H1 (cell line): ENCODE measurements around the gene FGF23. TPM values are rescaled to one million over a fixed set of nuclear protein-coding genes. Genes with fewer than 3 reads are reported as not detected.

Experiments used
- CTCF ChIA-PET: fragments of 300-600 bp; sonication (Branson Sonifier 250); formaldehyde crosslinking; loops from one replicate; lab custom pipeline; 2021; ENCODE audit not compliant: partially characterized antibody; lab: Charles Lee
- POLR2A ChIA-PET: fragments of 300-600 bp; sonication (Branson Sonifier 250); formaldehyde crosslinking; loops from one replicate; lab custom pipeline; 2021; ENCODE audit warnings: inconsistent platforms; ENCODE audit not compliant: partially characterized antibody; lab: Charles Lee
- DNase-seq, 2 experiments: peaks; one replicate each; pipeline versions ENCODE4 v3.0.0 to v3.0.0-alpha.2; 2010 to 2022; ENCODE audit warnings: low spot score in 2 of 2, low read depth in 1 of 2, mixed read lengths in 1 of 2
- FAIRE-seq: peaks from 2 replicates; lab custom pipeline; 2011; peaks lifted over from hg19 to GRCh38; lab: Jason Lieb, UNC
- H2AFZ ChIP-seq: 2 replicates; pipeline ENCODE4 v1.8.1; 2012; ENCODE audit warnings: low read length, inconsistent platforms
- H2AK5ac ChIP-seq: 2 replicates; pipeline ENCODE4 v1.6.1; 2013; ENCODE audit warnings: low read depth, low read length
- H2BK120ac ChIP-seq: replicated peaks from 2 replicates; pipeline ENCODE3; 2013; ENCODE audit warnings: low read depth, low read length, inconsistent platforms
- H2BK12ac ChIP-seq: 2 replicates; pipeline ENCODE4 v1.6.1; 2013; ENCODE audit warnings: low read depth, low read length
- H2BK15ac ChIP-seq: 2 replicates; pipeline ENCODE4 v1.6.1; 2013; ENCODE audit warnings: low read length
- H2BK20ac ChIP-seq: 2 replicates; pipeline ENCODE4 v1.6.1; 2013; ENCODE audit warnings: low read length
- H2BK5ac ChIP-seq: 2 replicates; pipeline ENCODE4 v1.6.1; 2013; ENCODE audit warnings: low read depth, low read length
- H3K14ac ChIP-seq: 2 replicates; pipeline ENCODE4 v1.6.1; 2013; ENCODE audit warnings: inconsistent platforms; ENCODE audit not compliant: insufficient read length
- H3K18ac ChIP-seq: 2 replicates; pipeline ENCODE4 v1.6.1; 2013; ENCODE audit warnings: low read length; ENCODE audit errors: extremely low read depth
- H3K23ac ChIP-seq: 2 replicates; pipeline ENCODE4 v1.6.1; 2013; ENCODE audit warnings: inconsistent platforms; ENCODE audit not compliant: insufficient read length
- H3K23me2 ChIP-seq: 2 replicates; pipeline ENCODE4 v1.6.1; 2013; ENCODE audit warnings: low read depth, low read length
- H3K27ac ChIP-seq: 2 replicates; pipeline ENCODE4 v1.6.1; 2011; ENCODE audit warnings: low read depth, low read length, inconsistent platforms
- H3K27me3 ChIP-seq, 4 experiments: replicated peaks in 1 of 4; 1 replicate in 1 of 4; 2 replicates in 3 of 4; pipeline versions ENCODE4 v1.6.1 to v1.8.1; 2011 to 2013; ENCODE audit warnings: low read length in 3 of 4, mild to moderate bottlenecking in 3 of 4, inconsistent platforms in 2 of 4, mixed read lengths in 2 of 4, moderate library complexity in 1 of 4; ENCODE audit not compliant: control insufficient read depth in 3 of 4, insufficient read depth in 3 of 4; ENCODE audit errors: extremely low read depth in 1 of 4
- H3K36me3 ChIP-seq, 4 experiments: 2 replicates each; pipeline versions ENCODE4 v1.6.1 to v1.8.1; 2011 to 2013; ENCODE audit warnings: mild to moderate bottlenecking in 4 of 4, low read length in 3 of 4, moderate library complexity in 2 of 4, control low read depth in 1 of 4, inconsistent platforms in 1 of 4; ENCODE audit not compliant: insufficient read depth in 4 of 4, control insufficient read depth in 2 of 4
- H3K4ac ChIP-seq: replicated peaks from 2 replicates; pipeline ENCODE3; 2013; ENCODE audit warnings: low read length, low read depth, mixed read lengths, inconsistent platforms; ENCODE audit not compliant: insufficient read length
- H3K4me1 ChIP-seq, 4 experiments: replicated peaks in 1 of 4; 1 replicate in 1 of 4; 2 replicates in 3 of 4; pipeline versions ENCODE4 v1.6.1 to v1.8.1; 2011 to 2013; ENCODE audit warnings: low read length in 3 of 4, inconsistent platforms in 2 of 4, mixed read lengths in 1 of 4; ENCODE audit not compliant: insufficient read depth in 4 of 4, control insufficient read depth in 3 of 4
- H3K4me2 ChIP-seq, 2 experiments: 2 replicates each; pipeline versions ENCODE4 v1.6.1 to v1.8.1; 2011 to 2013; ENCODE audit warnings: low read depth in 2 of 2, low read length in 2 of 2, control low read depth in 1 of 2, inconsistent platforms in 1 of 2, mild to moderate bottlenecking in 1 of 2; ENCODE audit not compliant: insufficient read depth in 1 of 2
- H3K4me3 ChIP-seq, 4 experiments: fragments of 200-600, 300-600 bp in 1 of 4; sonication (generic), shearing (Covaris generic), sonication (Bioruptor Twin) in 1 of 4; 2 replicates each; pipeline versions ENCODE4 v1.5.1 to v1.8.1; 2011 to 2016; ENCODE audit warnings: low read length in 4 of 4, low read depth in 3 of 4, control low read depth in 2 of 4, inconsistent platforms in 2 of 4, mild to moderate bottlenecking in 2 of 4, mixed read lengths in 1 of 4, moderate library complexity in 1 of 4; ENCODE audit not compliant: insufficient read depth in 2 of 4; ENCODE audit errors: extremely low read depth in 1 of 4
- H3K56ac ChIP-seq: replicated peaks from 2 replicates; pipeline ENCODE3; 2013; ENCODE audit warnings: low read depth, mild to moderate bottlenecking, mixed read lengths, low read length, inconsistent platforms; ENCODE audit not compliant: insufficient read length
- H3K79me1 ChIP-seq: 2 replicates; pipeline ENCODE4 v1.6.1; 2013; ENCODE audit warnings: low read depth, low read length, control low read depth
- H3K79me2 ChIP-seq, 2 experiments: 2 replicates each; pipeline versions ENCODE4 v1.6.1 to v1.8.1; 2012 to 2013; ENCODE audit warnings: low read length in 2 of 2, mild to moderate bottlenecking in 2 of 2, inconsistent platforms in 1 of 2; ENCODE audit not compliant: insufficient read depth in 2 of 2, control insufficient read depth in 1 of 2
- H3K9ac ChIP-seq, 4 experiments: replicated peaks in 1 of 4; 1 replicate in 1 of 4; 2 replicates in 3 of 4; pipeline versions ENCODE4 v1.6.1 to v1.8.1; 2011 to 2013; ENCODE audit warnings: low read depth in 3 of 4, low read length in 3 of 4, control low read depth in 2 of 4, mild to moderate bottlenecking in 2 of 4, moderate library complexity in 2 of 4, inconsistent platforms in 1 of 4; ENCODE audit errors: extremely low read depth in 1 of 4
- H3K9me3 ChIP-seq, 2 experiments: 2 replicates each; pipeline versions ENCODE4 v1.6.1 to v1.8.1; 2012 to 2013; ENCODE audit warnings: mild to moderate bottlenecking in 2 of 2, moderate library complexity in 2 of 2, control low read depth in 1 of 2, inconsistent platforms in 1 of 2, low read depth in 1 of 2, low read length in 1 of 2, mixed read lengths in 1 of 2; ENCODE audit not compliant: insufficient read depth in 2 of 2
- H4K20me1 ChIP-seq, 2 experiments: replicated peaks in 1 of 2; 2 replicates each; pipeline versions ENCODE3 to v1.8.1; 2011 to 2013; ENCODE audit warnings: inconsistent platforms in 2 of 2, low read length in 2 of 2, mild to moderate bottlenecking in 1 of 2; ENCODE audit not compliant: insufficient read depth in 2 of 2, control insufficient read depth in 1 of 2
- H4K5ac ChIP-seq: 2 replicates; pipeline ENCODE4 v1.6.1; 2013; ENCODE audit warnings: low read length, low read depth, mixed read lengths, inconsistent platforms; ENCODE audit not compliant: insufficient read length
- H4K8ac ChIP-seq: 2 replicates; pipeline ENCODE4 v1.8.0; 2013; ENCODE audit warnings: mild to moderate bottlenecking, moderate library complexity, low read length, inconsistent platforms; ENCODE audit not compliant: insufficient read depth; ENCODE audit errors: extremely low read depth
- H4K91ac ChIP-seq: replicated peaks from 2 replicates; pipeline ENCODE3; 2013; ENCODE audit warnings: low read length, mixed read lengths, inconsistent platforms; ENCODE audit not compliant: insufficient read length
- BACH1 ChIP-seq: IDR thresholded peaks from 2 replicates; pipeline ENCODE4 v1.6.1; 2012; ENCODE audit warnings: low read length, improper control_type of control experiment
- BCL11A ChIP-seq, 2 experiments: IDR thresholded peaks; one replicate each; pipeline ENCODE4 v1.6.1; 2011; ENCODE audit warnings: low read depth in 2 of 2, low read length in 2 of 2, mild to moderate bottlenecking in 2 of 2
- EP300 ChIP-seq, 2 experiments: IDR thresholded peaks; 1 replicate in 1 of 2; 2 replicates in 1 of 2; pipeline ENCODE4 v1.6.1; 2011 to 2012; ENCODE audit warnings: low read depth in 2 of 2, low read length in 2 of 2, mild to moderate bottlenecking in 2 of 2, borderline replicate concordance in 1 of 2, inconsistent platforms in 1 of 2, moderate library complexity in 1 of 2
- FOSL1 ChIP-seq: IDR thresholded peaks from 2 replicates; pipeline ENCODE4 v1.6.1; 2011; ENCODE audit warnings: mild to moderate bottlenecking, low read depth, low read length, moderate library complexity; ENCODE audit not compliant: insufficient read depth
- POU5F1 ChIP-seq: IDR thresholded peaks from 2 replicates; pipeline ENCODE4 v1.6.1; 2011; ENCODE audit warnings: low read depth, mild to moderate bottlenecking, low read length, moderate library complexity
- RFX5 ChIP-seq: IDR thresholded peaks from 2 replicates; pipeline ENCODE4 v1.6.1; 2011; ENCODE audit warnings: low read depth, low read length, improper control_type of control experiment, borderline replicate concordance
- SIN3A ChIP-seq, 2 experiments: IDR thresholded peaks in 1 of 2; conservative IDR thresholded peaks in 1 of 2; 2 replicates each; pipeline ENCODE4 v1.6.1; 2011 to 2012; ENCODE audit warnings: low read length in 2 of 2, improper control_type of control experiment in 1 of 2, low read depth in 1 of 2, mild to moderate bottlenecking in 1 of 2
- TCF12 ChIP-seq: IDR thresholded peaks from 2 replicates; pipeline ENCODE4 v1.6.1; 2011; ENCODE audit warnings: low read depth, mild to moderate bottlenecking, low read length
- WGBS, 2 experiments: shearing (Covaris generic) in 1 of 2; methylation state at CpG; one replicate each; pipeline versions ENCODE4 v1.1.6 to v1.1.7; 2013 to 2015; ENCODE audit warnings: low lambda C conversion rate in 2 of 2, mixed read lengths in 2 of 2, inconsistent platforms in 1 of 2, low coverage in 1 of 2, missing lambda C conversion rate in 1 of 2; ENCODE audit not compliant: insufficient replicate concordance in 2 of 2, insufficient coverage in 1 of 2, insufficient read length in 1 of 2; ENCODE audit errors: extremely low coverage in 1 of 2, missing lambda C conversion rate in 1 of 2; 5-methylcytosine and 5-hydroxymethylcytosine counted together
- polyA plus RNA-seq, 7 experiments: library from polyadenylated mRNA; depleted of rRNA in 3 of 7; stranded (reverse) in 5 of 7; unstranded in 2 of 7; fragments of >200 nt in 5 of 7; fragments of 200-250 nt in 2 of 7; gene quantifications; 1 replicate in 5 of 7; 2 replicates in 1 of 7; 4 replicates in 1 of 7; pipeline versions ENCODE4 v1.2.1 to v1.2.3, GENCODE V29; 2011 to 2013; ENCODE audit warnings: missing spikeins in 2 of 7, mixed read lengths in 2 of 7
- total RNA-seq: library from RNA; stranded (reverse); fragmentation: NEBNext Ultra II Directional; extraction: Animal tissue kit (Norgen Biotek cat#: 25700); gene quantifications from 2 replicates; pipeline ENCODE4 v1.2.1, GENCODE V29; 2021
- TF ChIP-seq, protein P1 (sequence below), 3 experiments: IDR thresholded peaks; 1 replicate in 2 of 3; 2 replicates in 1 of 3; pipeline versions ENCODE4 v1.5.1 to v1.6.1; 2011; ENCODE audit warnings: low read length in 3 of 3, mild to moderate bottlenecking in 3 of 3, inconsistent platforms in 2 of 3, low read depth in 1 of 3, moderate library complexity in 1 of 3; ENCODE audit not compliant: insufficient read depth in 1 of 3; ENCODE audit errors: control extremely low read depth in 1 of 3
- TF ChIP-seq, protein P2 (sequence below): IDR thresholded peaks from 2 replicates; pipeline ENCODE4 v1.6.1; 2012; ENCODE audit warnings: inconsistent platforms

FGF23 gene
- total and polyA plus RNA-seq, 2 of the 8 experiments (the other 6 are each of a cell fraction or from before 2014, with no cell fraction given): 0.35 to 0.67 TPM

- H3K27me3 ChIP-seq: no peaks in the 10 kb centered on the region
- H3K4me2 ChIP-seq: no peak overlapping the region
- no peaks in the 10 kb centered on the region for H3K36me3 ChIP-seq
- H2BK15ac ChIP-seq: no peak overlapping the region
- H4K5ac ChIP-seq: no peak overlapping the region
- H3K23me2 ChIP-seq: no peaks in the 10 kb centered on the region
- H3K14ac ChIP-seq: no peak overlapping the region
- no peak overlapping the region for H3K4ac ChIP-seq
- H2BK120ac ChIP-seq: no peak overlapping the region
- H3K79me1 ChIP-seq: no peaks in the 10 kb centered on the region
- H3K9me3 ChIP-seq: no peaks in the 10 kb centered on the region
- H3K4me1 ChIP-seq: no peaks in the 10 kb centered on the region
- DNase-seq (no peak), FAIRE-seq (no peak)
- WGBS, 2 experiments: 82% methylated on average over 4 of the region's 4 CpGs; no CpG with 5 or more reads in 1 of the 2 experiments
- no peak overlapping the region for H3K18ac ChIP-seq
- H2BK5ac ChIP-seq: no peak overlapping the region
- no peaks in the 10 kb centered on the region for H3K79me2 ChIP-seq
- H3K9ac ChIP-seq: no peak overlapping the region; a peak in 1 of 7 replicates
- no peak overlapping the region for H3K23ac ChIP-seq
- H3K56ac ChIP-seq: no peak overlapping the region
- H2BK20ac ChIP-seq: no peak overlapping the region
- ChIA-PET POLR2A (interaction anchor here (0.8 to 1.7 kb wide), 2 partner anchors 10 to 11 kb away, joined by 3 read pairs; partner anchors contain the start of gene FGF23), CTCF (interaction anchor here (0.7 to 2.9 kb wide), 3 partner anchors 10 to 51 kb away, joined by 3 to 14 read pairs (median 4); partner anchors contain the start of gene FGF23)
- no peak overlapping the region for H3K4me3 ChIP-seq
- H4K91ac ChIP-seq: no peak overlapping the region
- H4K20me1 ChIP-seq: no peaks in the 10 kb centered on the region
- H3K27ac ChIP-seq: no peak overlapping the region
- H4K8ac ChIP-seq: no peak overlapping the region
- no peak overlapping the region for H2BK12ac ChIP-seq
- H2AK5ac ChIP-seq: no peak overlapping the region
- H2AFZ ChIP-seq: no peak overlapping the region
- no peak for TF ChIP-seq EP300 (IDR thresholded peaks at IDR 0.05; ENCODE audit: borderline replicate concordance in 1 of 2, low read depth in 2 of 2, low read length in 2 of 2)
- TF ChIP-seq, protein P1, sequence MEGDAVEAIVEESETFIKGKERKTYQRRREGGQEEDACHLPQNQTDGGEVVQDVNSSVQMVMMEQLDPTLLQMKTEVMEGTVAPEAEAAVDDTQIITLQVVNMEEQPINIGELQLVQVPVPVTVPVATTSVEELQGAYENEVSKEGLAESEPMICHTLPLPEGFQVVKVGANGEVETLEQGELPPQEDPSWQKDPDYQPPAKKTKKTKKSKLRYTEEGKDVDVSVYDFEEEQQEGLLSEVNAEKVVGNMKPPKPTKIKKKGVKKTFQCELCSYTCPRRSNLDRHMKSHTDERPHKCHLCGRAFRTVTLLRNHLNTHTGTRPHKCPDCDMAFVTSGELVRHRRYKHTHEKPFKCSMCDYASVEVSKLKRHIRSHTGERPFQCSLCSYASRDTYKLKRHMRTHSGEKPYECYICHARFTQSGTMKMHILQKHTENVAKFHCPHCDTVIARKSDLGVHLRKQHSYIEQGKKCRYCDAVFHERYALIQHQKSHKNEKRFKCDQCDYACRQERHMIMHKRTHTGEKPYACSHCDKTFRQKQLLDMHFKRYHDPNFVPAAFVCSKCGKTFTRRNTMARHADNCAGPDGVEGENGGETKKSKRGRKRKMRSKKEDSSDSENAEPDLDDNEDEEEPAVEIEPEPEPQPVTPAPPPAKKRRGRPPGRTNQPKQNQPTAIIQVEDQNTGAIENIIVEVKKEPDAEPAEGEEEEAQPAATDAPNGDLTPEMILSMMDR (IDR thresholded peaks at IDR 0.05; ENCODE audit: control extremely low read depth in 1 of 3, insufficient read depth in 1 of 3, low read depth in 1 of 3, low read length in 3 of 3): no peak
- no peak for TF ChIP-seq BCL11A (IDR thresholded peaks at IDR 0.05; ENCODE audit: low read depth in 2 of 2, low read length in 2 of 2)
- TF ChIP-seq SIN3A (conservative IDR thresholded peaks at IDR 0.05 in 1 of 2, IDR thresholded peaks at IDR 0.05 in 1 of 2; ENCODE audit: low read depth in 1 of 2, low read length in 2 of 2): no peak
- no peak for TF ChIP-seq POU5F1
- TF ChIP-seq, protein P2, sequence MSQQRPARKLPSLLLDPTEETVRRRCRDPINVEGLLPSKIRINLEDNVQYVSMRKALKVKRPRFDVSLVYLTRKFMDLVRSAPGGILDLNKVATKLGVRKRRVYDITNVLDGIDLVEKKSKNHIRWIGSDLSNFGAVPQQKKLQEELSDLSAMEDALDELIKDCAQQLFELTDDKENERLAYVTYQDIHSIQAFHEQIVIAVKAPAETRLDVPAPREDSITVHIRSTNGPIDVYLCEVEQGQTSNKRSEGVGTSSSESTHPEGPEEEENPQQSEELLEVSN: no peak
- TF ChIP-seq TCF12: no peak
- TF ChIP-seq FOSL1: no peak
- TF ChIP-seq RFX5: no peak
- no peak for TF ChIP-seq BACH1
Measured at GRCh38 chr12:4369548-4369947, 10.0 kb downstream of the FGF23 start.
